Raji (cell line): Measurements from ENCODE around the gene PSMD5.

Experiments used
- POLR2A ChIP-seq: IDR thresholded peaks from 2 replicates; pipeline ENCODE4 v1.6.1; 2011; ENCODE audit warnings: low read depth, low read length, control low read depth; ENCODE audit not compliant: insufficient read depth

Gene PSMD5

GRCh38 chr9:120846251-120846889 is 3.6 kb upstream of the PSMD5 start:
- no peak for TF ChIP-seq POLR2A

- no peak for TF ChIP-seq POLR2A
These were observed 2.5 kb upstream of the PSMD5 start for GRCh38 chr9:120845255-120845654.

- no peak for TF ChIP-seq POLR2A
These were observed 615 bp downstream of the PSMD5 start for GRCh38 chr9:120841930-120842684.

- TF ChIP-seq POLR2A, result no peak
These were observed 3.6 kb downstream of the PSMD5 start for GRCh38 chr9:120839146-120839545.

- TF ChIP-seq POLR2A, result no peak
These were observed 4.8 kb downstream of the PSMD5 start for GRCh38 chr9:120837921-120838320.

GRCh38 chr9:120833325-120833724 is 9.4 kb downstream of the PSMD5 start:
- no peak for TF ChIP-seq POLR2A

- TF ChIP-seq POLR2A, result no peak
These were observed 9.9 kb downstream of the PSMD5 start for GRCh38 chr9:120832807-120833206.

GRCh38 chr9:120830865-120831264 is 11.9 kb downstream of the PSMD5 start:
- no peak for TF ChIP-seq POLR2A

GRCh38 chr9:120830151-120830550 is 12.6 kb downstream of the PSMD5 start:
- TF ChIP-seq POLR2A, result no peak

GRCh38 chr9:120829650-120830049 is 13.1 kb downstream of the PSMD5 start:
- TF ChIP-seq POLR2A, result no peak

GRCh38 chr9:120820095-120820494 is 22.6 kb downstream of the PSMD5 start:
- no peak for TF ChIP-seq POLR2A

- no peak for TF ChIP-seq POLR2A
These were observed 24.1 kb downstream of the PSMD5 start for GRCh38 chr9:120818595-120818994.

- TF ChIP-seq POLR2A, result no peak
These were observed 27.6 kb downstream of the PSMD5 start for GRCh38 chr9:120815075-120815474.

GRCh38 chr9:120808931-120809330 is 33.8 kb downstream of the PSMD5 start:
- TF ChIP-seq POLR2A, result no peak

GRCh38 chr9:120807607-120808379 is 34.9 kb downstream of the PSMD5 start:
- TF ChIP-seq POLR2A, result no peak

GRCh38 chr9:120801441-120801840 is 41.3 kb downstream of the PSMD5 start:
- no peak for TF ChIP-seq POLR2A
